ENCODE data around the gene TBC1D16. TPM values are rescaled to one million over a fixed set of nuclear protein-coding genes. Genes with fewer than 3 reads are reported as not detected.

The TBC1D16 gene
- total RNA-seq, 1 donor from 2014 or later: 23.3 TPM

DNA sequence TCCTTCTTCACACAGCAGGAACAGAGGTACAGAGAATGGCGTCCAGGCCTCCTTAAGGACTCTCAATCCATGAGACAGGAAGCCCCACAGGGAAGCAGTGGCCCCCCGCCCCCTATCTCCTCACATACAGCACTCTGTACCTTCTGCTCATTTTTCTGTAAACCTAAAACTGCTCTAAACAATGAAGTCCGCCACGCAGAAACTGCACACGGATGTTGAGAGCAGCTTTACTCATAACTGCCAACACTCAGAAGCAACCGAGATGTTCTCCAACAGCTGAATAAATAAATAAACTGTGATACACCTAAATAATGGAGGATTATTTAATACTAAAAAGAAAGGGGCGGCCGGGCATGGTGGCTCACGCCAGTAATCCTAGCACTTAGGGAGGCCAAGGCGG is 9.9 kb downstream of the TBC1D16 start:
- DNase-seq: peak; percentile 58

DNA sequence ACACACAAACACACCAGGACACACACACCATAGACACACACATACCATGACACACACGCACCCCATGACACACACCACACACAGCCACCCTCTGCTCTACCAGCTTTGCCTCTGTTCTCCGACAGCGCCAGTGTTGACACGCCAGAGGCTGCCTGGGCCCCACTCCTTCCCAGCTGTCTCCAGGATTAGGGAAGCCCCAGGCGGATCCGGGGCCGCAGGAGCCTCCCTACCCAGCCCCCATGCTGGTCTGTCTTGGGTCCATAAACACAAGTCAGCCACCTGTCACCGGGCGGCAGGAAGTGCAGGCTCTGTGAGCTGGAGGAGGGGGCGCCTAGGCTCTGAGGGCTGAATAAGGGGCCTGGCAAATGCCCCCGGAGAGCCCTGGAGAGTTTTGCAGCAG is 10.5 kb downstream of the TBC1D16 start:
- peak; percentile 96 for DNase-seq

DNA sequence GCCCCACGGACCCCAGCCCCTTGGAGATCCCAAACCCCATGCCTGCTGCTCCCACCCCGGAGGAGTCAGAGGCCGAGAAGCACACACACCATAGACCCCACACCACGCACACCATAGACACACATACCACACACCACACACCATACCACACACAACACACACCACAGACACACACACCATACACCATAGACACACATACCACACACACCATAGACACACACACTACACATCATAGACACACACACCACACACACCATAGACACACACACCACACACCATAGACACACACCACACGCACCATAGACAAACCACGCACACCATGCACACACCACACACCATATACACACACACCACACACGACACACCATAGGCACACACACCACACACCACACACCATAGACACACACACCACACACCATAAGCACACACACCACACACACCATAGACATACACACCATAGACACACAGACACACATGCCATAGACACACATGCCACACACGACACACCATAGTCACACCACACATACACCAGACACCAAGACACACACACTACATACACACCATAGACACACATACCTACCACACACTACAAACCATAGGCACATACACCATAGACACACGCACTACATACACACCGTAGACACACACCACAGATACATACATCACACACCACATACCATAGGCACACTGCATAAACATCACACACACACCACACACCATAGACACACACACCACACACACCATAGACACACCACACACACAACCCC is 11.3 kb downstream of the TBC1D16 start:
- DNase-seq: no peak

DNA sequence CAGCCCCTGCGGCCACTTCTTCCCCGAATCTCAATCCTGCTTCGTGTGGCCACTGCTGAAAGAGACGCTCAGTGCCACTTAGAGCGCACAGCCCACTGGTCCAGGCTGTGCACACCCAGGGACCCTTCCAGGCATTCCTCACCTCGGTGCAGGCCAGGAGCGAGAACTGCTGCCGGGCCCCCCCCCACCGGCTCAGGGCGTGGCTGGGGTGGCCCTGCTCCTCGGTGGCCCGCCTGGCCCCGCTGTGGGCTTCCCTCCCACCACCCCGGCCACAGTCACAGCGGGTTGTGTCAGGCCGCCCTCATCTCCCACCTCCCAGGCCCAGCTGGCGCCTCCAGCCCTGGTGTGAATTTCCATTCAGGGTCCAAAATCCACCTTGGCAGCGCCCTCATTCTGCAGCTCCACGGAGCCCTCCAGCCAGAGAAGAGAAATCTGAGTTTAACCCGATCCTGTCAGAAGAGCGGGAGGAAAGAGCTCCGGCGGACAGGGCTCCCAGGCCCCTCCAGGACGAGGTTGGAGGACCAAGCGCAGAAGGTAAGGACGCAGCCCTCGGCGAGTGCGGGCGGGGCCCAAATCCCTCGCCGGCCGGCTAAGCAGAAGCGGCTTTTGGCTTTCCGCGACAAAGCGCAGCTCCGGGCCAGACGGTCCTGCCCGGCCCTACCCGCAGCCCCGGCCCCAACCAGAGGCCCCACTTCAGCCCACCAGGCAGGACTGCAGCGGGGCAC is 12.0 kb downstream of the TBC1D16 start:
- DNase-seq: peak; percentile 92

DNA sequence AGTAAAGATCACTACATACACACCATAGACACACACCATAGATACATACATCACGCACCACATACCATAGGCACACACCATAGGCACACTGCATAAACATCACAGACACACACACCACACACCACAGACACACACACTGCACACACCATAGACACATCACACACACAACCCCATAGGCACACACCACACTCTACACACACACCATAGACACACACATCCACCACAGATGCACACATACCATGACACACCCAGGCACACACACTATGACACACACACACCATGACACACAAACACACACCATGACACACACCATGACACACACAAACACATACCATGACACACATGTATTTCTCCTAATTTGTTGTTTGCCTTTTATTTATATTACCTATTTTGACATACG is 14.1 kb downstream of the TBC1D16 start:
- no peak for DNase-seq

DNA sequence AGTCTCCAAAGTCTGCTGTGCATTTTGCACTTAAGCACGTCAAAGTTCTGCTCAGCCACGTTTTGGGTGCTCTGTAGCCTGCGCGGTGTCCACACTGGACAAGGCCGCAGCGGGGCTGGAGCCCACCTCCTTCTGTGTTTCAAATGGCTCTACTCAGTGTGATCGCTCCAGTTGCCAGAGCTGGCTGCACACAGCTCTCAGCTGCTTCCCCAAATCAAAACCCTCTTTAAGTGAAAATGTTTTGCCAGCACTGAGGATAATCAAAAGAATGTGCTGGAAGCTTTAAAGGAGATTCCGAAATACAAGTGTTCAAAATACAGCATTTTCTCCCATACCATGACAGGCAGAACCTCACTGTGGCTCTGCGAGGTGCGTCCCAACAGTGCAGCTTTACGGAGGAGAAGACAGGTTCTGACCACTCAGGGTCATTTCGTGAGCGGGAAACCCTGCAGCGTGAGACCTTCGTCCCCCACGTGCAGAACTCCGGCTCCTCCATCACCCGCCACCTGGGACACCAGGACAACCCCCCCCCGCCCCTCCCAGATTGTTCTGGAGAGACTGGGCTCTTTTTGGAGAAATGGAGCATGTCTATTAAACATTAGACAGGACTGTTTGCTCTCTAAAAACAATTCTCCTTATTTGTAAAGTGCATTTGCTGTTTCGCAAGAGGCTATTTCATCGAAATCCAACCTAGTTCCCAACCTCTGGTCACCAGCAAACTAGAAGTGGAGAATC is 16.6 kb downstream of the TBC1D16 start:
- DNase-seq: peak; percentile 85

DNA sequence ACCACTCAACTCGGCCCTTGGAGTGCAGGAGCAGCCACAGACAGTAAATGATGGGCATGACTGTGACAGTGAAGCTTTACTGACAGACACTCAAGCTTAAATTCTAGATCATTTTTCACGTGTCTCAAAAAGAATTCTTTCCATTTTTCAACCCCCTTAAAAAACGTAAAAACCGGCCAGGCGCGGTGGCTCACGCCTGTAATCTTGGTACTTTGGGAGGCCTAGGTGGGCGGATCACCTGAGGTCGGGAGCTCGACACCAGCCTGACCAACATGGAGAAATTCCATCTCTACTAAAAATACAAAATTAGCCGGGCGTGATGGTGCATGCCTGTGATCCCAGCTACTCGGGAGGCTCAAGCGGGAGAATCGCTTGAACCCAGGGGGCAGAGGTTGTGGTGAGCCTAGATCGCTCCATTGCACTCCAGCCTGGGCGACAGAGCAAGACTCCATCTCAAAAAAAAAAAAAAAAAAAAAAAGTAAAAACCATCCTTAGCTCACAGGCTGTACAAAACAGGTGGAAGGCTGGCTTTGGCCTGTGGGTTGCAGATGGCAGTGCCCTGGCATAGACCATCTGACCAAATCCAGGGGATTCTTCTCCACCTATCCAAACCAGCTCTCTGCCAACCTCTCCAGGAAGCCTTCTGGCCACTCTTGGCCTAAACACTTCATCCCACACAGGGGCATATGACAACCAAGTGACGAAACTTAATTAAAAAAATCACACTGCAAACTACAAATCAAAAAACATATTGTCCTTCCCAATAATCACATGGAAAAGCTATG is 18.3 kb downstream of the TBC1D16 start:
- DNase-seq: no peak

DNA sequence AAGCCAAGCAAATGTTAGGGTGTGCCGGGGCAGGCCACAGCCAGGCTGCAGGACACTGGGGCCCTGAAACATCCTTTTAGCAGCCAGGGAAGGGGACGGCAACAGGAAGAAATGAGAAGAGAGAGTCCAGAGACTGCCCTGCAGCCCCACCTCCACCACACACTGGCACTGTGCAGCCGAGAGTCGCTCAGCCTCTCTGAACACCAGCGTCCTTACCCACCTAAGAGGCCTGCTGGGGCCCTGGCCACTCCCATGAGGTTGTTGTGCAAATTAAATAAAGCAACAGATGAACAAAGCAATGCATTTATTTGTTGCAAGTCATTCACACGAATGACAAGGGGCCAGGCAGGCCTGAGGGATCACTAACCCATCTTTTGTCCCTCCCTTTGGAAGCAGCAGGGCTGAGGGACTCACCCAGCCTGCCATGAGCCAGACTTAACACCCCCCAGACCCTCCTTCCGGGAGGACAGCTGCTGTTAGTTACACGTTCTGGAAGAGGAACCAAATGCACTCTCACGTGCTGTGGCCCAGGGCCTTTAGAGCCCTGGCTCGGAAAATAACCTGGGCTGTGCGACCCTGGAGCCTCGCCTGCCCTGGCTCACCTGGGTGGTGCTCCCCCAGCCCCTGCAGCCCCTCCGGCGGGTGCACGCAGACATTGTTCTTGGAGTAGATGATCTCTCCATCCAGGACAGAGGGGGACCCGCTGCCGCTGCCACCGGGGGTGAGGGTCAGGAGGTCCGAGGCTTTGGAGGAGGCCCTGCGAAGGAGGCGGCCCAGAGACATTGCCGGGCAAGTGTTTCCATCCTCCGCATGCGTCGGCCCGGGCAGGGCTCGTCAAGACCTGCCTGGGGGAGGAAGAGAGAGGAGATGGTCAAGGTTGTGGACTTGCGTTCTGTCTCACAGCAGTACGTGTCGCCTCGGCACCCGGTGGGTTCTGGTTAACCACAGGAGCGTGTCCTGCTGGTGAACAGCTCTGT is 22.6 kb downstream of the TBC1D16 start:
- DNase-seq: peak; percentile 60

DNA sequence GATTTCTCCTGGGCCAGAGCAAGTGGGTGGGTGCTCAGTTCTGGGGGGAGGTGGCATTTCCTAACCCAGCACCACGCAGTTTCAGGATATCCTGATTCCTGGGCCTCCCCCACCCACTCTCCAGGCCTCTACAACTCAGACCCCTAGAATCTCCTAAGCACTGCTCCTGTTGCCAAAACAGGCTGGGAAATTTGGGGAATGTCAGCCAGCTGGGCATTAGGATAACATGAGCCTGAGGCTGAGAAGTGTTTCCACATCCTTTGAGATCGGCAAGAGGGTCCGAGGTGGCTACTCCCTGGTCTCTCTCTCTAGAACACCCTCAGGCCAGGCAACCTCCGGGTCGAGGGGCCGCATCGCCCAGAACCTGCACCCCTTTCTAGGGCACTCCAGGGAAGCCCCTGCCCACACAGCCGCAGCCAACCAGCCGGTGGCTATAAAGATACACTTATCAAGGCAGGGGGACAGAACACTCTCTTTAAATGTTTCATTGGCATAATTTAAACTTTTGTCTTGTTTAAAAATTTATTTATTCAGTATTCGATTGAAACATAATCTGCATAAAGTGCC is 23.6 kb downstream of the TBC1D16 start:
- peak; percentile 50 for DNase-seq

DNA sequence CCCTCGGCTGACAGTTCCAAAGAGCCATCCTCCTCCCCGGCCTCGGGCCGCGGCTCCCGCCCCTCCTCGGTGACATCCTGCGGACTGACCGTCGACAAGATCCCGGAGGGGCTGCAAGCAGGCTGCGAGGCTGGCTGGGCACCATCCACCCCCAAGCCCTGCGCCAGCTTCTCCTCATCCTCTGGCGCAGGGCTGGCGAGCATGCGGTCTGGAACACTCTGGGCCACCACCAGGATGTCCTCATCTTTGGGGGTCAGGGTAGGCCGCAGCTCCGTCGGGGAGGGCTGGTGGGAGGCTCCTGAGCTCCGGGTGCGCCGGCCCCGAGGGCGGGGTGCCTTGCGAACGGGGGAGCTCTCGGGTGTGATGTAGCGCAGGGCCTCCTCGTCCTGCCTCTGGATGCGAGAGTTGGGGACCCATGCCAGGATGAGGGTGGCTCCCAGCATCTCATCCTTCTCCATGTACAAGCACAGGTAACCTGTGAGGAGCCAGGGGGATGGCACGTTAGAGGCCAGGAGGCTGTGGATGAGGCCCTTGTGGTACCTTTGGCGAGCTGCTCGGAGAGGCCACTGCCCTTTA is 25.3 kb downstream of the TBC1D16 start:
- no peak for DNase-seq

DNA sequence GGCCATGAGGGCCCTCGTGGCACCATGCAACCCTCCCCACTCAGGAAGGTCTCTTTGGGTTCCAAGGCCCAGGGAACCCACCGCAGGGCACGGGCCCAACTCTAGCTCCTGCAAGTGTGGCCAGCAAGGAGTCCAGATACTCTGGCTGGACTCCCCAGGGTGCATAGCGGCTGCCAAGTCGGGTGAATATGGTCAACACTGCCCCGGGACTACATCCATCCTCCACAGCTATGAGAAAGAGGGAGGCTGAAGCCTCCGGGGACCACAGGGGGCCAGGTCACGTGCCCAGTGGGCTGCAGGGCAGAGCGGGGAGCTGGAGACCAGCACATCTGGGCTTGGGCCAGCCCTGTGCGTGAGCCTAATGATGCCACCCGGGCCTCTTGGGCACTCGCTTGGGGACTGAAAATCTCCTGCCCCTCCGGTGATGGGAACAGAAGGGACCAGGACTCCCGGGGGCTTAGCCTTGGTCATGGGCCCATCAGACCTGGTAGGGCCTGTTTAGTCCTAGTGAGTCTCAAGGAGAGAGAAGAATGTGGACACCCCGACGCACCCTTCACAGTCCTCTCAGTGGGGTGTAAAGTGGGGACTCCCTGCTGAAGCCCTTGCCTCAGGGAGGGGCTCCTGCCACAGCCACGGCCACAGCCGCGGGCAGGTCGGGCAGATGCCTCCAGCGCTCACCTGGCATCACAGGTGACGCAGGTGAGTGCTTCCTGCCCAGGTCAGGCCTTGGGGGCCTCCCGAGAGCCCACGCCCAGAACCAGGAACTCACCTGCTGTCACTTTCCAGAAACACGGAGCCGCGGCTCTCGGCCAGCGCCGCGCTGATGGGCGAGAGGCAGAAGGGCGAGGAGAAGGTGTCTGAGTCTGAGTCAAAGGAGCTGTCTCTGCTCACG is 26.0 kb downstream of the TBC1D16 start:
- no peak for DNase-seq

DNA sequence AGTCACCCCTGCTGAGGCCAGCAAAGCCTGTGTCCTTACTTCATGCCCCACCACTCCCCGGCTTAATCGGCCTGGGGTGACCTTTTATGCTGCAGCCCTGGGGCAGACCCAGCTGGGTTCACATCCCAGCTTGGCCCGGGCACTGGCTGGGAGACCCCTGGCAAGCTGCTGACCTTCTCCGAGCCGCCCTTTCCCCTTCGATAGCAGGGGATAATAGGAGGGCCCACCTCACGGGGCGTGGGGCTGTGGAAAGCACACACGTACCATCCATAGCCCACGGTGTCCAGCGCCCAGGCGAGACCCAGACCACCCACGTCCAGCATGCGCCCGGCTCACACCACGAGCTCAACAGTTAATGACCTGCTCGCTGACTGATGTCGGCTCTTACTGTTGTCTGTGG is 26.8 kb downstream of the TBC1D16 start:
- DNase-seq: no peak

DNA sequence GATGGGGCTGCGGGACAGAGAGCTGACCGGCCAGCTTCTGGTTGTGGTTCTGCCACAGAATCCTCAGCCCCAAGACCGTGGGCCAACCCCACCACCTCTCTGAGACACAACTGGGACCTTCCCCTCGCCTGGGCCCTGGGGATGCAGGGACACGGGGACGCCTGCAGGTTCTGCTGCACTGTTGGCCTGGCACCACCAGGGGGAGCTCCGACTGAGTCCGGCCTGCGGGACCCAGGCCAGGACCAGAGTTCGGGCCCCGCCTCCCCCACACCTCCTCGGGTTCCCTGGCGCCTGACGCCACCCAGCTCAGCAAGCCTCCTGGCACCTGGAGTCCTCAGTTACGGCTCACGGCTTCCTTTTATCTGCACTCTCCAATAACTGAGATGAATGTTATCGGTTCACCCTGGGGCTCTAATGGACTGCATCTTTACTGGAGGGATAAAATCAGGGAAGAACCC is 27.3 kb downstream of the TBC1D16 start:
- peak; percentile 80 for DNase-seq

DNA sequence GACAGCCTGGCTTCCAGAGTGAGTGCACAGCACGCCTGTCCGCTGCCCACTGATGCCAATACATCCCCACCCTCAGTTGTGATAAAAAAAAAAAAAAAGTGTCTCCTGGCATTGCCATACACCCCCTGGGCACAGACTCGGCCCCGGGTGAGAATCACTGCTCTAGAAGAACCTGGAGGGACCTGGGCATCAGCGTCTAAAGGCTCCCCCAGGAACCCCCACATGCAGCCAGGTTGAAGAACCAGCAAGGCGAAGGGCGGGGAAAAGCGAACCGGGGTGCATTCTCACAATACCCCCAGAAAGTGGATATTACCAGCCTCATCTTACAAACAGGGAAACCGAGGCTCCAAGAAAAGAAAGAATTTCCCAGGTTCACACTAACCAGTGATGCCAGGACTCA is 27.7 kb downstream of the TBC1D16 start:
- DNase-seq: no peak

DNA sequence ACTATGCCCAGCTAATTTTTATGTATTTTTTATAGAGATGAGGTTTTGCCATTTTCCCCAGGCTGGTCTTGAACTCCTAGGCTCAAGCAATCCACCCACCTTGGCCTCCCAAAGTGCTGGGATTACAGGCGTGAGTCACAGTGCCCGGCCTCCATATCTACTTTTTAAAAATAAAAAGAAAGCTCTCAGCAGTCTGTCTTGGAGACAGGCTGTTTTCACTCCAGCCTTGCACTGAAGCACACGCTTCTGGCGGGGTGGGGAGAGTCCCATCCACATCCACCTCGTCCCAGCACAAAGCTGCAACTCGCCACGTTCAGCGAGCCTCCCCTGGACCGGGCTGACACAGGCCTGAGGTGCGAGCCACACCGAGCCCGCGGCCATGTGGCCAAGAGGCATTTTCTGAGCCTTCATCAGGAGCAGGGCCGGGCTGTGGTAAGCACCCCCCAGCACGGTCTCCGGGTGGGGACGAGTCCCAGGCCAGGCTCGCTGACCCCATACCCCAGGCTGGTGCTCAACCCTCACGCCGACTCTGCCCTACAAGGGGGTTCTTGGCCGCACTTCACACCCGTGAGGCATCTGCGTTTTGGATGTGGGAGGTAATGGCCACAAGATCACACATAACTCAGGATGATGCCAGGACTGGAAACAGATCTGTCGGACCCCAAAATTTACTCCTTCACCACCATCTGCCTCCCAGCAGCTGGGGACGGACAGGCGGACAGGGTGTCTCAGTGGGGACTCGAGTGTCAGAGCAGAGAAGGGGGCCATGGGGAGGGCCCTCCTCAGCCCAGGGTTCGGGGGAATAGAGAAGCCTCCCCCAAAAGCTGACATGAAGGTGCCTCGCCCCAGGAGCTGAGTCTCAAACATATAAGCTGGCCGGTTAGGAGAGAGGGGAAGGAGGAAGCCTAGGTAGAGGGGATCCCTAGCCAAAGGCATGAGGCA is 28.6 kb downstream of the TBC1D16 start:
- DNase-seq: no peak

DNA sequence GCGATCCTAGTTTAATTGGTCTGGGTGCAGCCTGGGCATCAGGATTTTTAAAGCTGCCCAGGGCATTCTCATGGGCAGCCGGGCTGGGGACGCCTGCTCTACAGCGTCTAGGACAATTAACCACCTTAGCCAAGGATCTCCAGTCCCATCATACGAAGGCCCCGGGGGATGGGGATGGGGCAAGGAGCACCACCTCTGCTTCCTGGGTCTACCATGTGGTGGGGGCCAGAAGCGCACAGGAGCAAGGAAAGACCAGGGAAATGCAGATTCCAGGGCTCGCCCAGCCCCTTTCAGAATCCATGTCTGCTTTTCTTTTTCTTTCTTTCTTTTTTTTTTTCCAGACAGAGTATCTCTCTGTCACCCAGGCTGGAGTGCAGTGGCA is 29.3 kb downstream of the TBC1D16 start:
- no peak for DNase-seq

DNA sequence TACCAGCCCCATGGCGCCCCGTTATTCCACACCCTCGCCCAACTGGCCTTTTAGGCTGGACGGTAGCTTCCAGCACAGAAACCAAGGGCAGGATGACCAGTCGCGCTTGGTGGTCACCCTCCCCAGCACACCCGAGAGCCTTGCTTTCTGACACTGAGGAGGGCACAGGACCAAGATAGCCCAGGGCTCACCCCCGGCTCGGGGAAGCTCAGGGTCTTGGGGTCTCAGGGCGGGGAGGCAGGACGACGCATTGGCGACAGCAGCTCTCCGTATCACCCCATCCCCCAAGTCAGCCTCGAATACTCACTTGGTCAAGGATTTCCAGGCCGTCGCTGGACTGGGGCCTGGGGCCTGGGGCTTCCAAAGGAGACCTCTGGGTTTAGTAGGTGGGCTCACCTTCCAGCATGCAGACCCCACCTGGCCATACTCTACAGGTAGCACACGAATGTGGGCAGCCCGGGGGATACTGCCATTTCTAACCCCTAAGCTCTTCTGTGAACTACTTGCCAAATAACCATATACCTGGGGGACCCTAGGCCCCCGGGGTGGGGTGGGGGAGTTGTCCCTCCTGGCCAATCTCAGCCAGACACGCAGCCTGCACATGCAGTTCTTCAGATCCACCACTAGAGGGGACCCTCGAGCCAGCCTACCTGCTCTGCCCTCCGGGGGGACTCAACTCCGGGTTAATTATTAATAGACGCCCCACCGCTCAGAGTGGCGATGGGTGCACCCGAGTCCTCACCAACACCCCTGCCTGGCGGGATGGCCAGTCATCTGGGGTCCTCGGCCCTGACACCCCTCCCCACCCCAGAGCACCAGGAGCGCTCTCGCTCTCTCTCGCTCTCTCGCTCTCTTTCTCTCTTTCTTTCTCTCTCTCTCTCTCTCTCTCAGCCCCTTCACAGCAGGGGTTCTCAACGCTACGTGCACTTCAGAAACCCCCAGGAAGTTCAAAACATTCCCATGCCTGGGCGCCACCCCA is 30.0 kb downstream of the TBC1D16 start:
- DNase-seq: peak; percentile 70
